AG04450 (cell line): ENCODE results near the gene SH3BGRL2. TPM values are rescaled to one million over a fixed set of nuclear protein-coding genes. Genes with fewer than 3 reads are reported as not detected.

Experiments
- CTCF ChIA-PET: fragments of 300-600, 350-600 bp; formaldehyde crosslinking; extraction: SDS; loops from one replicate; lab custom pipeline; 2022; ENCODE audit warnings: antibody characterized with exemption, inconsistent platforms; lab: Charles Lee
- POLR2A ChIA-PET: fragments of 350-600 bp; formaldehyde crosslinking; extraction: SDS; loops from one replicate; lab custom pipeline; 2021; ENCODE audit warnings: antibody characterized with exemption, inconsistent platforms; lab: Yijun Ruan, JAX
- DNase-seq: peaks from one replicate; pipeline ENCODE4 v3.0.0-alpha.2; 2011; ENCODE audit warnings: low read depth, low spot score
- H3K27ac ChIP-seq: one replicate; pipeline ENCODE4 v1.5.1; 2012; ENCODE audit warnings: low read depth, low read length, control low read depth
- H3K27me3 ChIP-seq: one replicate; pipeline ENCODE4 v1.6.0; 2012; ENCODE audit warnings: low read length; ENCODE audit not compliant: control insufficient read depth, insufficient read depth
- H3K4me3 ChIP-seq: 2 replicates; pipeline ENCODE4 v1.5.1; 2011; ENCODE audit warnings: mild to moderate bottlenecking, low read depth, low read length, control low read depth
- H3K9me3 ChIP-seq: 2 replicates; pipeline ENCODE4 v1.5.1; 2012; ENCODE audit warnings: low read length; ENCODE audit not compliant: control insufficient read depth, insufficient read depth
- CTCF ChIP-seq: IDR thresholded peaks from 2 replicates; pipeline ENCODE4 v1.5.1; 2011; ENCODE audit warnings: low read depth, low read length, control low read depth, inconsistent platforms
- polyA plus RNA-seq: library from polyadenylated mRNA; depleted of rRNA; stranded (reverse); fragments of >200 nt; gene quantifications from 2 replicates; pipeline ENCODE4 v1.2.3, GENCODE V29; 2011

SH3BGRL2 gene
- polyA plus RNA-seq, 1 experiment = 5.4 TPM

- TF ChIP-seq CTCF = no peak
- no peaks in the 10 kb centered on the region for H3K27me3 ChIP-seq
- no peak overlapping the region for H3K27ac ChIP-seq
- H3K4me3 ChIP-seq = no peak overlapping the region
- POLR2A ChIA-PET = no interaction called here
- CTCF ChIA-PET = no interaction called here
- no peaks in the 10 kb centered on the region for H3K9me3 ChIP-seq
- DNase-seq = no peak
These were observed 88.3 kb downstream of the SH3BGRL2 start for GRCh38 chr6:79719248-79719960.

- H3K4me3 ChIP-seq = no peak overlapping the region
- no peaks in the 10 kb centered on the region for H3K27me3 ChIP-seq
- no peak for TF ChIP-seq CTCF
- ChIA-PET POLR2A (no interaction called here), CTCF (interaction anchor here (1.0 kb wide), 1 partner anchor 9 kb away, joined by 3 read pairs; no protein-coding TSS in a partner anchor)
- no peak overlapping the region for H3K27ac ChIP-seq
- no peaks in the 10 kb centered on the region for H3K9me3 ChIP-seq
- no peak for DNase-seq
These were observed 93.7 kb downstream of the SH3BGRL2 start for GRCh38 chr6:79724816-79725215.

- DNase-seq = no peak
- no peak for TF ChIP-seq CTCF
- POLR2A ChIA-PET = no interaction called here
- Histone ChIP-seq H3K4me3 (no peak overlapping the region), H3K9me3 (no peaks in the 10 kb centered on the region), H3K27ac (no peak overlapping the region), H3K27me3 (peaks cover 2% of the 10 kb centered on the region)
- CTCF ChIA-PET = no interaction called here
These were observed 100.3 kb downstream of the SH3BGRL2 start for GRCh38 chr6:79731471-79731870.

- Histone ChIP-seq H3K27ac (no peak overlapping the region), H3K27me3 (peaks cover 2% of the 10 kb centered on the region), H3K9me3 (no peaks in the 10 kb centered on the region), H3K4me3 (no peak overlapping the region)
- ChIA-PET CTCF (no interaction called here), POLR2A (no interaction called here)
- no peak for TF ChIP-seq CTCF
- no peak for DNase-seq
These were observed 102.3 kb downstream of the SH3BGRL2 start for GRCh38 chr6:79733388-79733787.

GRCh38 chr6:79734374-79734773 lies 103.2 kb downstream of the SH3BGRL2 start:
- H3K27ac ChIP-seq = no peak overlapping the region
- H3K4me3 ChIP-seq = no peak overlapping the region
- H3K27me3 ChIP-seq = peaks cover 2% of the 10 kb centered on the region
- CTCF ChIA-PET = no interaction called here
- POLR2A ChIA-PET = no interaction called here
- no peak for TF ChIP-seq CTCF
- no peaks in the 10 kb centered on the region for H3K9me3 ChIP-seq
- no peak for DNase-seq
